Neutrophil (primary cell): ENCODE data around the gene MYO1B.

Experiments used
- H3K27ac ChIP-seq: fragments of 200-600 bp; sonication (generic); 2 replicates; pipeline ENCODE4 v1.5.1; 2016; ENCODE audit warnings: mild to moderate bottlenecking, moderate library complexity
- H3K27me3 ChIP-seq: fragments of 200-600 bp; sonication (generic); 2 replicates; pipeline ENCODE4 v1.6.0; 2016; ENCODE audit warnings: mild to moderate bottlenecking
- H3K36me3 ChIP-seq: fragments of 200-600 bp; sonication (generic); 2 replicates; pipeline ENCODE4 v1.5.1; 2017
- H3K4me1 ChIP-seq, 2 experiments: fragments of 200-600 bp in 1 of 2; sonication (generic) in 1 of 2; 1 replicate in 1 of 2; 2 replicates in 1 of 2; pipeline versions ENCODE4 v1.5.1 to v1.6.1; 2013 to 2016; ENCODE audit warnings: low read depth in 1 of 2, low read length in 1 of 2, mild to moderate bottlenecking in 1 of 2, moderate library complexity in 1 of 2; ENCODE audit not compliant: control insufficient read depth in 1 of 2, insufficient read depth in 1 of 2
- H3K4me3 ChIP-seq, 2 experiments: fragments of 200-600 bp in 1 of 2; sonication (generic) in 1 of 2; 1 replicate in 1 of 2; 2 replicates in 1 of 2; pipeline ENCODE4 v1.5.1; 2013 to 2016; ENCODE audit warnings: low read depth in 1 of 2, low read length in 1 of 2, mild to moderate bottlenecking in 1 of 2, moderate library complexity in 1 of 2
- H3K9me3 ChIP-seq: fragments of 200-600 bp; sonication (generic); 2 replicates; pipeline ENCODE4 v1.5.1; 2016
- CTCF ChIP-seq: fragments of 200-600 bp; sonication (generic); IDR thresholded peaks from 2 replicates; pipeline ENCODE4 v1.5.1; 2016; ENCODE audit warnings: antibody characterized with exemption

MYO1B gene

DNA sequence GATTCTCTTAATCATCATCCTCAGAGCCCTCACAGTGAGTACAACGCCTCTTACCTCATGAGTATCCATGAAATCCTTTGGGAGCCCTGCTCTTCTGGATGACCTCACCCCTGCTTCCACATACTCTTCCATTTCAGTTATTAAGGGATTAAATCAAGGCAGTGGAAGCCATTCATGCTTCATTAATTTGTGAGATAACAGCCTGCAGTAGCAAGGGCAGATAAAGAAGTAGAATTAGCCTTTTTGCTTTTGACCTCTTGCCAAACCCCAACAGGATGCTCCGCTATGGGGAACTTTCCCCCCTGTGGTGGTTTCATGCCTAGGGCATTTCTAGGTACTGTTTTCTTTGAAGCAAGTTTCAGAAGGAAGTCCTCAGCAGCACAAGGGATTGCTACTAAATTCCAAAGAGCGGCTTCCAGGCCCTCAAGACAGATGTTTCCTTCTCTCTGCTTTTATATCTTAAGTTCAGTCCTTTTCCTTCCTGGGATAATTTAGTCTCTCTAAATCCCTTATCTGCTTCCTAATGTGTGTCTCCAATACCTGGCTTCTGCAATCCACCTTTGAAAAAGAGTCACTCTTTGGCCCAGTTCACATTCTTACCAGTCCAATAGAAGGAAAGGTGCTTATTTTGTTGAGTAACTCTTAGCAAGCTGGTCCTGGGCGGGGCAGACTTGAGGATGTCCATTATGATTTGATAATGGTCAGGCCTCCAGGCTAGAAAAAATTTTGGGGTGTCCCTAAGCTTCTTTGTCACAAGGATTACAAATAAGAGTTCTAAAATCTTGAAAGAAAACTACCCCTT is 76.9 kb downstream of the MYO1B start:
- Histone ChIP-seq H3K9me3 (no peaks in the 10 kb centered on the region), H3K4me1 (peaks cover 8 to 10% of the 10 kb centered on the region in 2 experiments), H3K27ac (no peak overlapping the region), H3K4me3 (no peak overlapping the region), H3K27me3 (no peaks in the 10 kb centered on the region), H3K36me3 (no peaks in the 10 kb centered on the region)
- no peak for TF ChIP-seq CTCF

DNA sequence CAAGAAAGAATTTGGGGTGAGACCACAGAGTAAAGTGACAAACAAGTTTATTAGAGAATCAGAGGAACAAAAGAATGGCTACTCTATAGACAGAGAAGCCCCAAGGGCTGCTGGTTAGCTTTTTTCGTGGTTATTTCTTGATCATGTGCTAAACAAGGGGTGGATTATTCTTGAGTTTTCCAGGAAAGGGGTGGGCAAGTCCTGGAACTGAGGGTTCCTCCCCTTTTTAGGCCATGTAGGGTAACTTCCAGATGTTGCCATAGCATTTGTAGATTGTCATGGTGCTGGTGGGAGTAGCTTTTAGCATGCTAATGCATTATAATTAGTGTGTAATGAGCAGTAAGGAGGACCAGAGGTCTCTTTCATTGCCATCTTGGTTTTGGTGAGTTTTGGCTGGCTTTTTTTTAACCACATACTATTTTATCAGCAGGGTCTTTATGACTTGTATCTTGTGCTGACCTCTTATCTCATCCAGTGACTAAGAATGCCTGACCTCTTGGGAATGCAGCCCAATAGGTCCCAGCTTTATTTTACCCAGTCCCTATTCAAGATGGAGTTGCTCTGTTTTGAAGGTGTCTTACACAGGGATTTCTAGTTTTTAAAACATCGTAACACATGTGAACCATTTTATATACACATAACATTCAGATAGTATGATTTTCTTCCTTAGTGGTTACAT is 77.8 kb downstream of the MYO1B start:
- no peaks in the 10 kb centered on the region for H3K36me3 ChIP-seq
- H3K27me3 ChIP-seq = no peaks in the 10 kb centered on the region
- H3K27ac ChIP-seq = no peak overlapping the region
- no peak for TF ChIP-seq CTCF
- H3K9me3 ChIP-seq = no peaks in the 10 kb centered on the region
- H3K4me3 ChIP-seq = no peak overlapping the region
- H3K4me1 ChIP-seq = peaks cover 8 to 10% of the 10 kb centered on the region in 2 experiments

GRCh38 chr2:191325651-191326365 is 80.6 kb downstream of the MYO1B start:
- Histone ChIP-seq H3K9me3 (no peaks in the 10 kb centered on the region), H3K4me1 (peaks cover 8 to 10% of the 10 kb centered on the region in 2 experiments), H3K4me3 (no peak overlapping the region), H3K27ac (no peak overlapping the region), H3K36me3 (no peaks in the 10 kb centered on the region), H3K27me3 (no peaks in the 10 kb centered on the region)
- no peak for TF ChIP-seq CTCF

DNA sequence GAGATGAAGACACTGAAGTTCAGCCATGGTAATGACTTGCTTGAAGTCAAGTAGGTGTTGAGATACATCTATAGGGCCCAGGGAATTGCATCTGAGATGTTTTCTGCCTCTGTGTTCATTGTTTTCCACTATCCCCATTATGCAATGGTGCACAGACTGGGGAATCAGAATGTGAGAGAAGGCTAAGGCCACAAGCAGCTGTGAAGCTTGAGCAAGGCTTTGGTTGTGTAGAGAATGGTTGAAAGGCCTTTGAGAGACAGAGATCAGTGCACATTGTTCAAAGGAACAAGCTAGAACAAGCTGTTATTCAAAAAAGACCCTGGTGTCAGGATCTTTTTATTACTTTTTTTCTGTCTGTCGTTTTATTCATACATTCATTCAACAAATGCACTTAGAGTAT is 82.3 kb downstream of the MYO1B start:
- H3K4me1 ChIP-seq = no peaks in the 10 kb centered on the region
- H3K36me3 ChIP-seq = no peaks in the 10 kb centered on the region
- no peaks in the 10 kb centered on the region for H3K27me3 ChIP-seq
- no peak for TF ChIP-seq CTCF
- no peak overlapping the region for H3K4me3 ChIP-seq
- no peak overlapping the region for H3K27ac ChIP-seq
- no peaks in the 10 kb centered on the region for H3K9me3 ChIP-seq

DNA sequence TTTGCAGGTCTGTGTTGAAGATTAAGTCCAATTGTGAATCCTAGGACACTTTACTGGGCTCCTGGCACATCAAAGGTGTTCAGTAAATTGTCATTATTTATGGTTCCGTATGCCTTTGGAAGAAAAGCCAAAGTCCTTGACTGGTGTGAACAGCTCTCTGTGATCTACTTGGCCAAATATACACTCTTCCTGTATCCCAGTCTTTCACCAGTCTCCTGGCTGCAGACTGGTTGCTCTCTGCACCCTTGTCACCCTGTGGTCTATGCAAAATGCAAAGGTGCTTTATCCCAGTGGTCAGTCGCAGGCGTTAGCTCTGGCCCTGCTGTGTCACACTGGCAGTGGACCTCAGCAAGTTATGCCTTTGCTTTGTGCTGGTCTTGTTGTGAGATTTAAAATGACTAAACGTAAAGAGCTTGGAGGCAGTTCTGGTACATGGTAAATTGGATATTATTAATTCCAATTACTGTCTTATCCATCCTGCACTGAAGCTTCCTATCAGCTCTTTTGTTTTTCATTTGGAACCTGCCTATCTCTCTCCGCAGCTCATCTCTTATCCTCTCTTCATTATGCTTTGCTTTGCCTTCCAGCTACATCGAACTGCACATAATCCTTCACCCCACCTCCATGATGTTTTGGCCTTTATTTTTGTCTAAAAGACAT is 83.1 kb downstream of the MYO1B start:
- H3K36me3 ChIP-seq = no peaks in the 10 kb centered on the region
- no peaks in the 10 kb centered on the region for H3K4me1 ChIP-seq
- no peak overlapping the region for H3K27ac ChIP-seq
- H3K4me3 ChIP-seq = no peak overlapping the region
- TF ChIP-seq CTCF = no peak
- no peaks in the 10 kb centered on the region for H3K9me3 ChIP-seq
- H3K27me3 ChIP-seq = no peaks in the 10 kb centered on the region
